Fibroblast of skin of right biceps (primary cell): ENCODE measurements around the gene MYO3B.
"Not testable (repeated sequence)": the region's sequence is repeated elsewhere in the genome, so short reads cannot be mapped to it uniquely, and the experiment has no call there.

Experiments used
- DNase-seq: peaks from one replicate; pipeline ENCODE4 v3.0.0-alpha.2; 2013

MYO3B gene

GRCh38 chr2:170163411-170164065, 14.4 kb upstream of the MYO3B start:
- no peak for DNase-seq

DNA sequence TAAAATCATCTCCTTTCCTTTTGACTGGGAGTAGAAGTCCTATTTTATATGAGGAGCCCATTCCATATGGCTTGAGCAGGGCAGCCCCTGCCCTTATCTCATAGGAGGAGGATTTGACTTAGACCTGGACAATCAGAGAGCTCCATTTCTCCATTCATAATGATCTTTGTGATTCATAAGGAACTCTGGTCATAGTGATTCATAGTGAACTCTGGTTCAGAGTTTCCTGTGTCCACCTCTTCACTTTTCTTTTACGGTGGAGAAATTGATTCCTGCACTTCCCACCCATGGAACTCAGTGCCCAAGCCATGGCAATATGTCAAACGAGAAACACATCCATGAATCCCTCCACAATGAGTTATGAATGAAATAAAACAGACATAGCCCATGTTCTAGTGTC, 12.8 kb upstream of the MYO3B start:
- peak; percentile 9 for DNase-seq

- no peak for DNase-seq
These were observed 11.2 kb upstream of the MYO3B start for GRCh38 chr2:170166735-170167134.

DNA sequence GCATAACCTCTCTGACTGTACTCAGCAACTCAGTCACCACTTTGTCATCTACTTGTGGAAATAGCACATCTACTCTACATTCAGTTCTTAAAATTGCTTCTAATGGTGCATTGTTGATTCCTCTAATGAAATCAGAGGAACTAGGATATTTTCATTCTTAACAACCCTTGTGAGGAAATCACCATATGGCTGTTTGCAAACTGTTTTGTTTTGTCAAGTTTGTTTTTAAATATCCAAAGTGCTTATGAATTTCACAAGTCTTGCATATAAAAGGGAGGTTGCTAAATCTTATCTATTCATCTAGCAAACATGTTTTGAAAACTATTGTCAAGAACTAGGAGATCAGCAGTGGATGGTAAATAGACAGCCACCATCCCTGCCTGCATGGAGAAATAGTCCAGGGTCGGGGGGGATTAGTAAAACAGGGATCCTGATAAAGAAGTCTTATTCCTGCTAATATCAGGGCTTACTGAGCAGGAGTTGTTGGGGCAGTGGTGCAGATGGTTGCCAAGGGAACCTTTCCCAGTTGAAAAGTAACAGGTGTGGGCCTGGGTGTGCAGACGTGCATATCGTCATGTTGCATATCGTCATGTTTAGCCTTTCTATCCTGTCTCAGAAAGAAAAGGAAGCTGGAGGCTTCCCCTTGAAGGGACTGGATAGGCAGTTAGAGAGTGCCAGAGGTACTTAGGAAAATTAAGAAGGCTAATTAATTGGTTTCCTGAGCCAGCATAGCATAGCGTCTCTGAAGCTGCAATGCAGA, 7.5 kb upstream of the MYO3B start:
- no peak for DNase-seq

DNA sequence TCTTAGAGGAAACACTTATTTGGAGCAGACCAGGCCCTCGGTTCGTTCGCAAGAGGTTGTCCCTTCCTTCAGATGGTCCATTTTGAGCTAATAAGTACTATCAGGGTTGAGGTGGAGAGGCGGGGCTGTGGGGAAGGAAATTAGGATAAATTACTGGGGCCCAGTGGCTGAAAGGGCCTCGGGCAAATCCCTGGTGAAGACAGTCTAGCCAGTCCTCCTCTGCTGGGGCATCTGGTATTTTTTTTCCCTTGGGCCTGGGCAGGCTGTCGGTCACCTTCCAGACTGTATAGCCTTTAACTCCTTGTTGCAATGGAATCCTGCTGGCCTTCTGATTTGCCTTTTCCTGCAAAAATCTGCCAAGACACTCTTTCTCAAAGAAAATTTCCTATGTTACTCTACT, 1.7 kb upstream of the MYO3B start:
- DNase-seq, result no peak

- no peak for DNase-seq
These were observed 2.2 kb downstream of the MYO3B start for GRCh38 chr2:170180031-170180566.

DNA sequence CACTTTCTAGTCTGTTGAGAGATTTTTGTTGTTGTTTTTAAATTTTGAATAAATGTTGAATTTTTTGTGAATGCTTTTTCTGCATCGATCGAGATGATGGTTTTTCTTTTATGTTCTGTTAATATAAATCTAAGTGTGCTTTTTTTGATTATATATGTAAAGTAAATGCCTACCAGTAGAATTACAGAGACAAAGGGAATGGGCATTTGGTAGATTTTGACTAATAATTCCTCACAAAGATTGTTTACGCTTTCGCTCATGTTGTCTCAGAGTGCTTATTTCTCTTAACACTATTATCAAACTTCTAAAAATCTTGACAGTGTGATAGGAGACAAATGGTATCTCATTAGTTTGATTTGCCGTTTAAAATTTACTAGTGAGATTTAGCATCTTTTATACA, 3.7 kb downstream of the MYO3B start:
- no peak for DNase-seq

DNA sequence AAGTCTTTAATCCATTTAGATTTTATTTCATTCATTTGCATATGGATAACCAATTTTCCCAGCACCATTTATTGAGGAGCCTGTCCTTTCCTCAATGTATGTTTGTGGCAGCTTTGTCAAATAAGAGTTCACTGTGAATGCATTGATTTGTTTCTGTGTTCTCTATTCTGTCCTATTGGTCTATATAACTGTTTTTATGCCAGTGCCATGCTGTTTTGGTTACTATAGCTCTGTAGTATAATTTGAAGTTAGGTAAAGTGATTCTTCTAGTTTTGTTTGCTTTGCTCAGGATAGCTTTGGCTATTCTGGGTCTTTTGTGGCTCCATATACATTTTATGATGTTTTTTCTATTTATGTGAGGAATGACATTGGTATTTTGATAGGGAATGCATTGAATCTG, 7.4 kb downstream of the MYO3B start:
- DNase-seq, result no peak

- no peak for DNase-seq
These were observed 11.8 kb downstream of the MYO3B start for GRCh38 chr2:170189757-170190156.

GRCh38 chr2:170190172-170190571, 12.2 kb downstream of the MYO3B start:
- no peak for DNase-seq

GRCh38 chr2:170191166-170191866, 13.4 kb downstream of the MYO3B start:
- DNase-seq, result no peak

DNA sequence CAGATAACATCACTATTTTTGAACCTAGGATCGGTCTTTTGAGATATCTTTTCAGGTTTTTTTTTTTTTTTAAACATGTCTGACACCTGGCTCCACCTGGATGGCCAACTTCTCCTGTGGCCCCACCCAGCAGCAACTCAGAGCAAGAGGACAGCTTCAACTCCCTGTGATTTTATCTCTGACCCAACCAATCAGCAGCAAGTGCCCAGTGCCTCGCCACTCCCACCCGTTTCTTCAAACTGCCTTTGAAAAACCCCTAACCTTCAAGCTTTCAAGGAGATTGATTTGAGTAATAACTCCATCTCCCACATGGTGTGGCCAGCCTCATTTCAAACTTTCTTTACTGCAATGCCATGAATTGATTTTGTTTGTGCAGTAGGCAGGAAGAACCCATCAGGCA, 19.0 kb downstream of the MYO3B start:
- no peak for DNase-seq

GRCh38 chr2:170201275-170201674, 23.3 kb downstream of the MYO3B start:
- DNase-seq, result no peak

- DNase-seq, result no peak
These were observed 23.9 kb downstream of the MYO3B start for GRCh38 chr2:170201734-170202393.

DNA sequence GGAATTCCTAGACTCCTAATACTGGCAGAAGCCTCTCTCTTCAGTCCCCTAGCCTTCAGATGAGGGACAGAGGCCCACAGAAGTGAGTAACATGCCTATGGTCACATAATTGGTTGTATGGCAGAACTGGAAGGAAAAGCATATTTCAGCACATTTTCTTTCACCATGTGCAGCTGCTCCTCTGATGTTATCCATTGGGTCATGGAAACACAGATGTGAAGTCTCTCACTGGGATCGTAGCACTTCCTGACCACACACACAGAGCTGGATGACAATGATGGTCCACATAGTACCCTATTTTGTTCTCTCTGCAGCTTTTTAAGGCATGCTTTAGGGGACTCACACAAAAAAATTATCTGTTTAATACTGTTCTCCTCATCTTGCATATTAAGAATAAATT, 24.5 kb downstream of the MYO3B start:
- no peak for DNase-seq

GRCh38 chr2:170204298-170204951, 26.5 kb downstream of the MYO3B start:
- no peak for DNase-seq

DNA sequence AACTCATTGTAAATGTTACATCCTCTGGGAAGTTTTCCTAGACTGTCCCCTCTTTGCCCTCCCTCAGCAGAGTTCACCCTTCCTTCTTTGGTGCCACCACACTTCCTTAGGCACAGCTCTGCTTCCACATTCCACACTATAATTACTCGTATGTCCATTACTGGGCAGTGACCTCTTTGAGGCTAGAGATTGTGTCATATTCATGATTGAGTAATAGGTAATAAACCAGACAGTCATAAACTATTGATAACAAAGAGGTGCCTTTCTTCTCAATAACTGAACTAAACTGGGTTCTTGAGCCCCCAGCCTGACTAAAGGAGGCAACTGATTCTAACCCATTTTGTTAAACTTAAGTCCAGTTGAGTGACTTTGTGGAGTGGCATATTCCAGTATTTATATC, 28.3 kb downstream of the MYO3B start:
- no peak for DNase-seq

- no peak for DNase-seq
These were observed 29.0 kb downstream of the MYO3B start for GRCh38 chr2:170206805-170207407.

GRCh38 chr2:170207901-170208300, 30.0 kb downstream of the MYO3B start:
- no peak for DNase-seq

DNA sequence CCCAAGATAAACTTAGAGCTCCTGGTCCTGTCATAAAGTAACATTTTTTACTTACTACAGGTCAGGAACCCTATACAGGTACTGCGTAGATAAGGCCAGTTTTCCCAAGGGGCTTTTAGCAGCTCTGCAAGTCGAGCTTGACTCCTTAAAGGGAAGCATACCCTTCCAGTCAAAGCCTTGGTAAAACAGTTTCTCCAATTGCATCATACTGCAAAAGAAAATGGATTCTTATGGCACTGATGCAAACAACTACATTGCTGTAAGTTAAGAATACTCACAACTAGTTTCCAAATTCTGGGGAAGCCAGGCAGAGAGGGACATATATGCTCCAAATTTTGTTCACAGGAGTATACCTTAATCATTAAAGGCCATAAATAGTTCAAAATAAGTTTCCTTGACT, 31.0 kb downstream of the MYO3B start:
- no peak for DNase-seq

DNA sequence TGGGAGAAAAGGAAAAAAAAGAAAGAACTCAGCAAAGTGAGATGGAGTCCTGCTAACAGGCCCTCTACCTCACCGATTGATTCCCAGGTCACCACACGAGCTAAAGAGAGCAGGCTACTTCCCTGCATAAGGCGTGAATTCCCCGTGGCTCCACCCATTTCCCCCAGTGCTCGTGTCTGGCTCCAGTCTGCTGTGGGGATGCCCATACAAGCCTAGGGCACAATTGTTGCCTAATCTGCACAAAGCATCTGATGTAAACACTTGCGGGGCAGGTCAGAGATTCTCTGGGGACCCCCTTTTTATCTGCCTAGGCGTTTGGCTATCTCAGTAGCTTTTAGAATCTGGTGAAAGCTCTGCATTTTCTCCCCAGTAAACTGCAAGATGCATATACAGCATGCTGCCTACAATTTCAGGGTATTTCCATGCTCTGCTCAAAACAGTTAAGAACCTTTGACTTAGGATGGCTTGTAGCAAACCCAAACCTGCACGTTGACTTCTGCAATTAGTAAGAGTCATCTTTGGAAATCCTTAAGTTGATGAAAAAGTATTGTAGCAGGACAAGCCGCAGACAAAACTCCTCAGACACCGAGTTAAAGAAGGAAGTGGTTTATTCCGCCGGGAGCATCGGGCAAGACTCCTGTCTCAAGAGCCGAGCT, 34.8 kb downstream of the MYO3B start:
- DNase-seq, result no peak

DNA sequence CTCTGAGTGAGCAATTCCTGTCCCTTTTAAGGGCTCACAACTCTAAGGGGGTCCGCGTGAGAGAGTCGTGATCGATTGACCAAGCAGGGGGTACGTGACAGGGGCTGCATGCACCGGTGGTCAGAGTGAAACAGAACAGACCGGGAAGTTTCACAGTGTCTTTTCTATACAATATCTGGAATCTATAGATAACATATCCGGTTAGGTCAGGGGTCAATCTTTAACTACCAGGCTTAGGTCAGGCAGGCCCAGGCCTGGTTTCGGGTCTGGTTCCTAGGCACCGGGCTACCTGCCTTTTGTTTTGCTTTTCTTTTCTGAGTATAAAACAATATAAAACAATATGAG, 35.3 kb downstream of the MYO3B start:
- DNase-seq, result not testable (repeated sequence)
